ENCODE measurements around the gene TSTD2. TPM values are rescaled to one million over a fixed set of nuclear protein-coding genes. Genes with fewer than 3 reads are reported as not detected.

TSTD2 gene
- polyA plus RNA-seq, 1 of the 3 experiments (the other 2 are of a cell fraction): 11.5 TPM

DNA sequence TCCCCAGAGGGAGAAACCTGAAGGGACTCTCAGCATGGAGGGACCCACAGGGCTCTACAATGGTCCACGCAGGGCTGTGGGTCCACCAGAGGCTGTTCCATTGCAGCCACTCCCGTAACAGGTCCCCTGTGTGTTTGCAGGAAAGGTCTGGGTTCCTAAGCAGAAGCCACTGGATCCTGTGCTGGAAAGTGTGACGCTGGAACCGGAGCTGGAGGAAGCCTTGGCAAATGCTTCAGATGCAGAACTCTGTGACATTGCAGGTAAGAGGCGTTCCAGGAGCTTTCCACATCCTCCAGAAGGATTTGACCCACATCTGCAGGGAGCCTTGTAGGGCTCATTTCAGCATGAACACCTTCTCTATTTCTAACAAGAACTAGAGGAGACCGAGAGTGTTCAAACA lies 80.0 kb downstream of the TSTD2 start:
- POLR2A ChIA-PET: no interaction called here
- H3K4me1 ChIP-seq (ENCODE audit: control insufficient read depth in 1 of 2, insufficient read depth in 2 of 2, low read depth in 1 of 2, low read length in 1 of 2): peaks cover 0 to 50% of the 10 kb centered on the region in 2 experiments; a peak in 2 of 4 replicates
- H3F3A ChIP-seq (replicated peaks; ENCODE audit: insufficient read depth): no peaks in the 10 kb centered on the region
- no peak overlapping the region for H2AFZ ChIP-seq (ENCODE audit: low read depth)
- 51% methylated on average over 6 of the region's 6 CpGs for WGBS (ENCODE audit: low lambda C conversion rate)
- H3K9ac ChIP-seq: no peak overlapping the region
- TF ChIP-seq, protein P1, sequence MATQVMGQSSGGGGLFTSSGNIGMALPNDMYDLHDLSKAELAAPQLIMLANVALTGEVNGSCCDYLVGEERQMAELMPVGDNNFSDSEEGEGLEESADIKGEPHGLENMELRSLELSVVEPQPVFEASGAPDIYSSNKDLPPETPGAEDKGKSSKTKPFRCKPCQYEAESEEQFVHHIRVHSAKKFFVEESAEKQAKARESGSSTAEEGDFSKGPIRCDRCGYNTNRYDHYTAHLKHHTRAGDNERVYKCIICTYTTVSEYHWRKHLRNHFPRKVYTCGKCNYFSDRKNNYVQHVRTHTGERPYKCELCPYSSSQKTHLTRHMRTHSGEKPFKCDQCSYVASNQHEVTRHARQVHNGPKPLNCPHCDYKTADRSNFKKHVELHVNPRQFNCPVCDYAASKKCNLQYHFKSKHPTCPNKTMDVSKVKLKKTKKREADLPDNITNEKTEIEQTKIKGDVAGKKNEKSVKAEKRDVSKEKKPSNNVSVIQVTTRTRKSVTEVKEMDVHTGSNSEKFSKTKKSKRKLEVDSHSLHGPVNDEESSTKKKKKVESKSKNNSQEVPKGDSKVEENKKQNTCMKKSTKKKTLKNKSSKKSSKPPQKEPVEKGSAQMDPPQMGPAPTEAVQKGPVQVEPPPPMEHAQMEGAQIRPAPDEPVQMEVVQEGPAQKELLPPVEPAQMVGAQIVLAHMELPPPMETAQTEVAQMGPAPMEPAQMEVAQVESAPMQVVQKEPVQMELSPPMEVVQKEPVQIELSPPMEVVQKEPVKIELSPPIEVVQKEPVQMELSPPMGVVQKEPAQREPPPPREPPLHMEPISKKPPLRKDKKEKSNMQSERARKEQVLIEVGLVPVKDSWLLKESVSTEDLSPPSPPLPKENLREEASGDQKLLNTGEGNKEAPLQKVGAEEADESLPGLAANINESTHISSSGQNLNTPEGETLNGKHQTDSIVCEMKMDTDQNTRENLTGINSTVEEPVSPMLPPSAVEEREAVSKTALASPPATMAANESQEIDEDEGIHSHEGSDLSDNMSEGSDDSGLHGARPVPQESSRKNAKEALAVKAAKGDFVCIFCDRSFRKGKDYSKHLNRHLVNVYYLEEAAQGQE (IDR thresholded peaks at IDR 0.05; ENCODE audit: low read depth, low read length): no peak
- TF ChIP-seq SMC3 (IDR thresholded peaks at IDR 0.05; ENCODE audit: low read depth, low read length): no peak
- no peak for TF ChIP-seq EZH2phosphoT487 (IDR thresholded peaks at IDR 0.05; ENCODE audit: borderline replicate concordance, low read depth)
- no peak for TF ChIP-seq SIN3A (IDR thresholded peaks at IDR 0.05; ENCODE audit: borderline replicate concordance, low read depth, low read length)
- TF ChIP-seq JUND (IDR thresholded peaks at IDR 0.05): no peak
- no peak for TF ChIP-seq NFIC (IDR thresholded peaks at IDR 0.05; ENCODE audit: borderline replicate concordance)
- TF ChIP-seq, protein P2, sequence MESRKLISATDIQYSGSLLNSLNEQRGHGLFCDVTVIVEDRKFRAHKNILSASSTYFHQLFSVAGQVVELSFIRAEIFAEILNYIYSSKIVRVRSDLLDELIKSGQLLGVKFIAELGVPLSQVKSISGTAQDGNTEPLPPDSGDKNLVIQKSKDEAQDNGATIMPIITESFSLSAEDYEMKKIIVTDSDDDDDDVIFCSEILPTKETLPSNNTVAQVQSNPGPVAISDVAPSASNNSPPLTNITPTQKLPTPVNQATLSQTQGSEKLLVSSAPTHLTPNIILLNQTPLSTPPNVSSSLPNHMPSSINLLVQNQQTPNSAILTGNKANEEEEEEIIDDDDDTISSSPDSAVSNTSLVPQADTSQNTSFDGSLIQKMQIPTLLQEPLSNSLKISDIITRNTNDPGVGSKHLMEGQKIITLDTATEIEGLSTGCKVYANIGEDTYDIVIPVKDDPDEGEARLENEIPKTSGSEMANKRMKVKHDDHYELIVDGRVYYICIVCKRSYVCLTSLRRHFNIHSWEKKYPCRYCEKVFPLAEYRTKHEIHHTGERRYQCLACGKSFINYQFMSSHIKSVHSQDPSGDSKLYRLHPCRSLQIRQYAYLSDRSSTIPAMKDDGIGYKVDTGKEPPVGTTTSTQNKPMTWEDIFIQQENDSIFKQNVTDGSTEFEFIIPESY (IDR thresholded peaks at IDR 0.05; ENCODE audit: borderline replicate concordance, low read depth): no peak
- no peak for TF ChIP-seq RCOR1 (IDR thresholded peaks at IDR 0.05; ENCODE audit: low read length)
- TF ChIP-seq, protein P3, sequence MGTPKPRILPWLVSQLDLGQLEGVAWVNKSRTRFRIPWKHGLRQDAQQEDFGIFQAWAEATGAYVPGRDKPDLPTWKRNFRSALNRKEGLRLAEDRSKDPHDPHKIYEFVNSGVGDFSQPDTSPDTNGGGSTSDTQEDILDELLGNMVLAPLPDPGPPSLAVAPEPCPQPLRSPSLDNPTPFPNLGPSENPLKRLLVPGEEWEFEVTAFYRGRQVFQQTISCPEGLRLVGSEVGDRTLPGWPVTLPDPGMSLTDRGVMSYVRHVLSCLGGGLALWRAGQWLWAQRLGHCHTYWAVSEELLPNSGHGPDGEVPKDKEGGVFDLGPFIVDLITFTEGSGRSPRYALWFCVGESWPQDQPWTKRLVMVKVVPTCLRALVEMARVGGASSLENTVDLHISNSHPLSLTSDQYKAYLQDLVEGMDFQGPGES (IDR thresholded peaks at IDR 0.05; ENCODE audit: low read depth, low read length): no peak
- no peak for TF ChIP-seq NRF1 (IDR thresholded peaks at IDR 0.05; ENCODE audit: low read depth, low read length)
- TF ChIP-seq, protein P4, sequence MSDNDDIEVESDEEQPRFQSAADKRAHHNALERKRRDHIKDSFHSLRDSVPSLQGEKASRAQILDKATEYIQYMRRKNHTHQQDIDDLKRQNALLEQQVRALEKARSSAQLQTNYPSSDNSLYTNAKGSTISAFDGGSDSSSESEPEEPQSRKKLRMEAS (IDR thresholded peaks at IDR 0.05; ENCODE audit: low read depth): no peak
- TF ChIP-seq TCF12 (IDR thresholded peaks at IDR 0.05): no peak
- TF ChIP-seq, protein P5, sequence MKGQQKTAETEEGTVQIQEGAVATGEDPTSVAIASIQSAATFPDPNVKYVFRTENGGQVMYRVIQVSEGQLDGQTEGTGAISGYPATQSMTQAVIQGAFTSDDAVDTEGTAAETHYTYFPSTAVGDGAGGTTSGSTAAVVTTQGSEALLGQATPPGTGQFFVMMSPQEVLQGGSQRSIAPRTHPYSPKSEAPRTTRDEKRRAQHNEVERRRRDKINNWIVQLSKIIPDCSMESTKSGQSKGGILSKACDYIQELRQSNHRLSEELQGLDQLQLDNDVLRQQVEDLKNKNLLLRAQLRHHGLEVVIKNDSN (IDR thresholded peaks at IDR 0.05; ENCODE audit: borderline replicate concordance, low read depth): no peak
- TF ChIP-seq CHD2 (IDR thresholded peaks at IDR 0.05; ENCODE audit: low read length, partially characterized antibody): no peak
- TF ChIP-seq RXRA (IDR thresholded peaks at IDR 0.05; ENCODE audit: borderline replicate concordance, low read depth): no peak
- no peak for TF ChIP-seq TAF1 (IDR thresholded peaks at IDR 0.05; ENCODE audit: borderline replicate concordance, low read depth, low read length)
- no peak for TF ChIP-seq MXI1 (IDR thresholded peaks at IDR 0.05; ENCODE audit: low read depth, low read length)
- no peak for TF ChIP-seq FOXJ3 (CRISPR knock-in tag; IDR thresholded peaks at IDR 0.05)
- no peak for TF ChIP-seq ELF1 (IDR thresholded peaks at IDR 0.05)
- no peak for DNase-seq
- 0 out of 2 replicates have a peak, but pooled peaks cover 16% of the 10 kb centered on the region for H3K27me3 ChIP-seq (ENCODE audit: insufficient read depth)
- H3K9me2 ChIP-seq: no peaks in the 10 kb centered on the region
- H3K4me3 ChIP-seq (ENCODE audit: low read depth in 2 of 2, low read length in 1 of 2): no peak overlapping the region
- H4K20me1 ChIP-seq (ENCODE audit: insufficient read depth): no peaks in the 10 kb centered on the region
- no peaks in the 10 kb centered on the region for H3K79me2 ChIP-seq (ENCODE audit: insufficient read depth)
- H3K4me2 ChIP-seq: no peak overlapping the region
- peaks cover 0 to 7% of the 10 kb centered on the region in 2 experiments for H3K36me3 ChIP-seq (replicated peaks in 1 of 2; ENCODE audit: control insufficient read depth in 1 of 2, insufficient read depth in 2 of 2, low read length in 1 of 2)
- peak overlapping the region in 1 of 2 experiments; percentile 39; a peak in 1 of 4 replicates for H3K27ac ChIP-seq (ENCODE audit: low read depth in 2 of 2, low read length in 1 of 2)
- CTCF ChIA-PET: interaction anchor here (1.1 kb wide), 1 partner anchor 45 kb away, joined by 3 read pairs; no protein-coding TSS in a partner anchor
- no peaks in the 10 kb centered on the region for H3K9me3 ChIP-seq

All from SK-N-SH (cell line).